GM18907 (cell line): Measurements from ENCODE around the gene CAMTA1.

Experiments used
- ATAC-seq: cut with Tn5 transposase; IDR thresholded peaks from one replicate; pipeline ENCODE4 v1.9.1; 2021; ENCODE audit warnings: mild to moderate bottlenecking, moderate library complexity; ENCODE audit not compliant: unreplicated experiment

Gene CAMTA1

DNA sequence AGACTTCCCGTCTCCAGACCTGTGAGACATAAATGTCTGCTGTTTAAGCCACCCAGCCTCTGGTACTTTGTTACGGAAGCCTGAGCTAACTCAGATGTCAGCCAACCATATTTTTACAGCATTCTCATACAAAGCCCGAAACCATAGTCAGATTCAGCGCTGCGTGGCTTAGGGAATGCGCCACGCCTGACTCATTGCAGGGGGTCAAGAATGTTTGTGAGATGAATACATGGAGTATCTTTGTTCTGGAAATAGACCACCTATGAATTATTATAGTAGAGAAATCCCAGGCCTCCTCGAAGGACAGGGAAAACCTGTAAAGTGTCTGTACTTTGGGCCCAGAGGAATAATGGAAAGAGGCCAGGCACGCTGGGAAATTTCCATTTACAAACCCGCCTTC, 434.8 kb downstream of the CAMTA1 start:
- ATAC-seq: no peak

GRCh38 chr1:7220712-7221252, 435.5 kb downstream of the CAMTA1 start:
- no peak for ATAC-seq

DNA sequence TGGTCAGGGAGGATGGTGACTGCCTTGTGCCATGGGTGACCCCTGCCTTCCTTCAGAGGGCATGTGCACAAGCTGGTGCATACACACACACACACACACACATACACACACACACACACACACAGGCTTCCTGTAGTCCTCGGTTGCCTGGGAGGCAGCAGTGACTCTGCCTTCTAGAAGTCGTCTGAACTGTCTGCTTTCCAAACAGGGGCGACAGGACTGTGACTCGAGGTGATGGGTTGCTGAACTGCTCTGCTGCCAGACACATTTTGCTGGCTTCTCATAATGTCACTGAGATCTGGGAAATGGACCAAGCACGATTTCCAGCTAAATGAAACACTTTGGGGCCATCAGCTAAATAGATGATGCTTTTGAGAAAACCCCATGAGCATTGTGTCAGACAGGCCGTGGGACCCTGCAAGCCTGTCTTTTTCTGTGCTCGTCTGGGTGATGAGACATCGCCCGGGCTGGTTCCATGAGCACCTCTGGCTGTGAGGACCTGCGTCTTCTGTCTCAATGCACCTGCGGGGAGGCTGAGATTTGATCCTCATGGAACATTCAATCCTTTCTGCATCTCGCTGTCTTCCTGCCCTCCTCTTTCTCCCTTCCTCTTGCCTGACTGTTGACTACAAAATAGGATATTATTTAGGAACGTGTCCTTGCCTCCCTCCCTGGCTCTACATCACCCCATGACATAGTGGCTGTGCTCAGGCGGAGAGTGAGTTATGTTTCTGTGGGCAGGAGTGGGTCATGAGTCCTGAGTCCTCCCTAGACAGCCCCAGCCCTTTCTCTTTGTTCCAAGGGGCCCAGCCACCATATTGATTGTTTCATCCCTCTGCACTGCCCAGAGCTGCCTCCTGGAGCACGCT, 436.8 kb downstream of the CAMTA1 start:
- no peak for ATAC-seq

DNA sequence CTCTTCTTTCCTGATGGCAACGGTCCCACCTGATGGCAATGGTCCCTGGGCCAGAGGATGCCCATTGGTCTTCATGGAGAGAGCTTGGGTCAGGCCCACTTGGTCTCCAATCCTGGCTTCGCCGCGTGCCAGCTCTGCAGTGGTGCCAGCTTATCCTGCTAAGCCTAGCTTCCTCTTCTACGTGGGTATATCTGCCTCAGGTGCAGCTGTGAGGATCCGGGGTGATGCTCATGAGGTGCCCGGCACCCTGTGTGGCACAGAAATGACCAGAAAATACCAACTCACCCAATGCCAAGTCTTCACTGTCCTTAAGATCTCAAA, 437.4 kb downstream of the CAMTA1 start:
- no peak for ATAC-seq

- ATAC-seq: no peak
Measured at GRCh38 chr1:7223334-7224080, 438.3 kb downstream of the CAMTA1 start.

DNA sequence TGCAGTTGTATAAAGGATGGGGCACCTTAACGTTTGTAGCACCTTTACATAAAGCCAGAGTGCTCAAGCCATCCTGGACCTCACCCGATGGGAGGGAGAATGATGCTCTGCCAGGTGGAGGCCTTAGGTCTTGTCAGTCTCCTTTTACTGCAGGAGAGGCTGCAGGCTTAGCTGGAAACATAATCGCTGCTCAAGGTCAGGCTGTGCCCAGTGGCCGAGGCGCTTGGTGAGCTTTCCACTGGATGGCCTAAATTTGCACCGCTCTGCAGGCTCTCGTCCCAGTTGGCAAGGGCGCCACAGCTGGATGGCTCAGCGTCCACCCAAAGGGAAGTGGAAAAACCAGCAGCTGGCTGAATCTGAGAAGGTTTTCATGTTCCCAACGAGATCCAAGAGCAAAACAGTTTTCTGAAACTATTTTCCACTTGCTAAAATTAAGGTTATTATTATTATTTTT, 438.9 kb downstream of the CAMTA1 start:
- no peak for ATAC-seq

GRCh38 chr1:7224644-7225043, 439.4 kb downstream of the CAMTA1 start:
- no peak for ATAC-seq

GRCh38 chr1:7225711-7226505, 440.7 kb downstream of the CAMTA1 start:
- ATAC-seq: no peak

DNA sequence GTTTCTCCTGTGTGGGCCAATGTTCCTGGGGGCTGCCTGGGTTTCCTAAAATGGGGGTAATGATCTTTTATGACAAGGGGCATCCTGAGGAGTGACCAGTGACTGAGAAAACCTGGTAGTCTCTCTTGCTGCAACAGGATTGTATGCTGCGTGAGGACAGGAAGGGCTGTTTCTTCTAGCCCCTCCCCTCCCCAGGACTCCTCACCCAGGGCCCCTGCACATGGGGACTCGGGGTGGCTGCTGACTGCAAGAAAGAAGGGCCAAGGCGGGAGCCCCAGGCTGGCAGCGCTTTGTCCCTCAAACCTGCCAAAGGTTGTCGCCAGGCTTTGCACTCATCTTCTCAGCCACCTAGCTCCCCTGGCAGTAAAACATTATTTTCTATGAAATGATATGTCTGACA, 442.4 kb downstream of the CAMTA1 start:
- ATAC-seq: no peak

DNA sequence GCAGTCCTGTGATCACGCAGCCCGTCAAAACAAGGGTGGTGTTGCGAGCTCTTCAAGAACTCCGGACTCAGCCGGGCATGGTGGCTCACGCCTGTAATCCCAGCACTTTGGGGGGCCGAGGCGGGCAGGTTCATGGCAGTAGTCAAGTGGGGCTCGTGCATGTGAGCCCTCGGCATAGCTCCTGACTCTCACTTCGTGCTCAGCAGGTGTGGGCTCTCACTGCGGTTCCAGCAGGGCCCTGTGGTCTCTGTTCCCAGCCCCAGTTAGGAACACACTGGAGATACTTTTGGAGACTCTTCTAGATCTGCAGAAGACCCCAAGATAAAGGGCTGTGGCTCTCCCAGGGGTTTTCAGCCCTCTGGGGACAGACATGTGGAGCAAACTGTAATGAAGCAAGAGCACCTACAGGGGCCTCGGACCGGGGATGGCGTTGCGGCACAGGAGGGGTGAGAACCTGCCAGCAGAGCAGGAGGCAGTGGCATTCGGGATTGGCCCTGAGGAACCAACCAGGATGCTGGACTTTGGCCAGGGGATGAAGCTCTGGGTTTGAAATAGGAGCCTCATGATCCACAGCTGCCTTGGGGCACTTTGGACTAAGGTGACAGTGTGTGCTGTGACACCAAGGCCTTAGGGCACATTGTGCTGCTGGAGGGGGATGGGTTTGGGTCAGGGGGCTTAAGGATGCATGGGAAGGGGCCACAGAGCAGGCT, 443.2 kb downstream of the CAMTA1 start:
- ATAC-seq: no peak

GRCh38 chr1:7229186-7229585, 443.9 kb downstream of the CAMTA1 start:
- ATAC-seq: no peak

DNA sequence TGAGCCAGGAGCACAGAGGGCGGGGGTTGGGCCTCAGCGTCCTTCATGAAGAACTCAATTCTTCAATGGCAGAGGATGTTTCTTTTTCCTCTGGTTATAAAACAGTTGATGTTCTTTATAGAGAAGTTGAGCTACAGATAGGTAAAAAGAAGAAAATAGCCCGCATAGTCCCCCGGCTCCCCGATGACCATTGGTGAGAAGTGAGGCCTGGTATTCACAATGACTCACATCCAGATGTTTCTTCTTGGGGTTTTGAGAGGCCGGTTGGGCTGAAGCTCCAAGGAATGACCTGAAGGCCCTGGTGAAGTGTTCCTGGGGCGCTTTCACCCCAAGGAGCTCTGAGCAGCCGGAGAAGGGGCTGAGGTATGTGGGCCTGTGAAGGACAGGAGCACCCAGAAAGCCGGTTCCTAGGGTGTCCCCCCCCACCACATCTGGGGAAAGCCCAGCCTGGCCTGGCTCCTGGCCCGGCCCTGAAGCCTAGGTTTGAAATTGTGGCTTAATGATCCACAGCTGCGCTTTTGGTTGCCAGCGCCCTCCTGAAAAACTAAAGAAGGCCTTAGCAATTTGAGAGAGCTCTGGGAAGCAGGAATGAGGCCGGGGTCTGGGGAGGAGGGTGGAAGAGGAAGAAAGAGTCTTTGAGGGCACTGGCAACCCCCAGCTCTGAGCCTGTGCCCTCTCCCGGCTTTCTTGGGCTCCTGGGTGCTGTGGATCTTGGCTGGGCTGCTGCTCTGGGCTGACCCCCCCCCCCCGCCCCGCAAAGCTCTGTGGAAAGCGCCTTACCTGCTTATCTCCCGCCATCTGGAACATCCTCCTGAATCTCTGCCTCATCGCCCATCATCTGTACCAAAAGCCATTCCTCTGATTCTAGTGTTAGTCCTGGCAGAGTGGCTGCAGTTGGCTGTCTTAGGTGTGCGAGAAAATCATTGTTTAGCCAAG, 444.7 kb downstream of the CAMTA1 start:
- ATAC-seq: no peak

DNA sequence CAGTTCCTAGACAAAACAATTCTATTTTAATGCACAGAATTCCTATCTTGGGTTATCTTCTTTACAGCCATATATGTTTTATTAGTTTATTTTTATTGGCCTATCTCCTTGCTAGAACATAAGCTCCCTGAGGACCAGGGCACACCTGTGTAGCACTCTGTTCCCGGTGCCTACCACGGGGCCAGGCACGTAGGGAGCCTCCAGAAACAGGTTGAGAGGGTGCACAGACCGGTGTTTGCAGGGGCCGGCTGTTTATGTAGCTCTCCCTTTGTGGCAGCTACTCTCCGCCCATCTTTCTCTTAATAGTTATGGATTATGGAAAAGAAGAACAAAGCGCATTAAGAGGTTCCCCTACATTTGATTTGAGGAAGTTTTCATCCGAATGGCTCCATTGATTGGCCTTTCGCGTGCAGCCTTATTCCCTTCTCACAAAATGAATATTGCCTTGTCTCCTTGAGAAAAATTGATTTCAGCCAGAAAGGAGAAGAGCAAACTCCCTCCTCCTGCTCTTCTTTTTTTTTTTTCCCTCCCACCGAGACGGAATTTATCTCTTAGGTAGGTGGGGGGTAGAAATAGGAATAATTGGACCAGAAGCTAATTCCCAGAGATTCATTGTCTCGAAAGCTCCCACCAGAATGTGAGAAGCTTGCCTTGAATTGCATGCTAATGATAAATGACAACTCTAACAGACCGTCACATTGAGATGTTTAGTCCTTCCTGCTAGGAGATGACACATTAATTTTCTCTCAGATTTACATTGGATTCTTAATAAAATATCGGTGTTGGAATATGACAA, 447.4 kb downstream of the CAMTA1 start:
- no peak for ATAC-seq

GRCh38 chr1:7233237-7233540, 447.9 kb downstream of the CAMTA1 start:
- ATAC-seq: no peak

GRCh38 chr1:7233646-7234470, 448.6 kb downstream of the CAMTA1 start:
- ATAC-seq: no peak

- no peak for ATAC-seq
Measured at GRCh38 chr1:7234471-7234755, 449.2 kb downstream of the CAMTA1 start.

DNA sequence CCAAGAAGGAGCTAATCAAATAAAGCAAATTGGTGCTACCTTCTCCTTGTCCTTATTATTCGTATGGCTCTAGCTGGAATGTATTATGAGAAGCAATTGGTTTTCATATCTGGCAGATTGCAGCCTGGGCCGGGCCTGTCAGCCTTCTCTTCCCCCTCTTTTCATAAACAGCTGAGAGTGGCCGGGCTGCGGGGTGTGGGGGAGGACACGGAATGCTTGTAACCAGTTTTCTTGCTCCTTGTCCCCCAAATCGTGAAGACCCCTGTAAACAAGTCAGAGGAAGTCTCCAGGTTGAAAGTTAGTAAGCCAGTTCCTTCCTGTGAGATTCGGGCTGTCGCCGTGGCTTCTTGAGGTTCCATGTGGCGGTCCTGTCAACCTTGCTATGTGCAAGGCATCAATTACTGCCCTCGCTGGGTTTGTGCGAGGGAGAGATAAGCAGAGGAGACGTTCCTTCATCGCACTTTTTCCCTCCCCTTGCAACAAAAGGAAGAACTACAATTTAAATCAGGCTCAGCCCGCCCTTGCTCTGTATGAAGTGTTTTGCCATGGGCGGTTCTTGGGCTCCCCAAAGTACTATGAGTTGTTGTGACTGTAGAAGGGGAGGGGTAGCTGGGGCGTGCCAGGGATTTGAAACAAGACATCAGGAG, 450.7 kb downstream of the CAMTA1 start:
- no peak for ATAC-seq
